HL-60 (cell line): ENCODE results near the gene CACNA2D3.

Source experiments
- DNase-seq, 2 experiments: peaks; one replicate each; pipeline ENCODE4 v3.0.0-alpha.2; 2010 to 2020; ENCODE audit warnings: low read depth in 1 of 2, low spot score in 1 of 2
- H3K27ac ChIP-seq: fragments of 250-450 bp; sonication (Bioruptor Pico); replicated peaks from 2 replicates; pipeline ENCODE4 v1.5.1; 2020; ENCODE audit warnings: mild to moderate bottlenecking, moderate library complexity
- H3K27me3 ChIP-seq: fragments of 250-450 bp; sonication (Bioruptor Pico); 2 replicates; pipeline ENCODE4 v1.5.1; 2021; ENCODE audit warnings: mild to moderate bottlenecking, moderate library complexity; ENCODE audit not compliant: insufficient read depth, poor library complexity, severe bottlenecking
- H3K4me3 ChIP-seq: replicated peaks from 2 replicates; pipeline ENCODE4 v1.5.1; 2011; ENCODE audit warnings: mild to moderate bottlenecking, control low read depth, low read length; ENCODE audit not compliant: insufficient read depth
- CTCF ChIP-seq: IDR thresholded peaks from one replicate; pipeline ENCODE4 v1.5.1; 2011; ENCODE audit warnings: low read length, control low read depth, inconsistent platforms; ENCODE audit not compliant: insufficient read depth
- GABPA ChIP-seq: IDR thresholded peaks from 2 replicates; pipeline ENCODE4 v1.6.1; 2012; ENCODE audit warnings: low read depth
- POLR2AphosphoS5 ChIP-seq: IDR thresholded peaks from 2 replicates; pipeline ENCODE4 v1.6.1; 2012; ENCODE audit warnings: low read depth
- REST ChIP-seq: IDR thresholded peaks from 2 replicates; pipeline ENCODE4 v1.6.1; 2012; ENCODE audit warnings: low read depth; ENCODE audit not compliant: insufficient replicate concordance
- SPI1 ChIP-seq: IDR thresholded peaks from 2 replicates; pipeline ENCODE4 v1.6.1; 2012; ENCODE audit warnings: low read depth, mild to moderate bottlenecking, borderline replicate concordance

The CACNA2D3 gene

GRCh38 chr3:54760201-54760600 lies 637.8 kb downstream of the CACNA2D3 start:
- no peak overlapping the region for H3K27ac ChIP-seq
- no peak overlapping the region for H3K4me3 ChIP-seq
- TF ChIP-seq POLR2AphosphoS5: no peak
- TF ChIP-seq CTCF: no peak
- no peak for TF ChIP-seq GABPA
- no peak for TF ChIP-seq SPI1
- H3K27me3 ChIP-seq: peaks cover 2% of the 10 kb centered on the region
- DNase-seq: no peak

GRCh38 chr3:54761637-54762036 lies 639.3 kb downstream of the CACNA2D3 start:
- no peak overlapping the region for H3K4me3 ChIP-seq
- TF ChIP-seq POLR2AphosphoS5 (no peak), REST (no peak), CTCF (no peak), GABPA (no peak), SPI1 (no peak)
- H3K27me3 ChIP-seq: peaks cover 2% of the 10 kb centered on the region
- H3K27ac ChIP-seq: no peak overlapping the region
- DNase-seq: no peak

- Histone ChIP-seq H3K4me3 (no peak overlapping the region), H3K27me3 (peaks cover 11% of the 10 kb centered on the region), H3K27ac (no peak overlapping the region)
- DNase-seq: no peak
- TF ChIP-seq POLR2AphosphoS5 (no peak), GABPA (no peak), SPI1 (no peak), CTCF (no peak), REST (no peak)
Observed at GRCh38 chr3:54764911-54765310, 642.6 kb downstream of the CACNA2D3 start.

GRCh38 chr3:54771050-54771449 lies 648.7 kb downstream of the CACNA2D3 start:
- TF ChIP-seq SPI1 (no peak), GABPA (no peak), POLR2AphosphoS5 (no peak), REST (no peak), CTCF (no peak)
- Histone ChIP-seq H3K27me3 (peaks cover 9% of the 10 kb centered on the region), H3K27ac (no peak overlapping the region), H3K4me3 (no peak overlapping the region)
- no peak for DNase-seq
